Measurements from ENCODE around the gene ENTPD8. TPM values are rescaled to one million over a fixed set of nuclear protein-coding genes. Genes with fewer than 3 reads are reported as not detected.

The ENTPD8 gene
- total RNA-seq, 4 donors from 2014 or later = 0.21 TPM; not detected in 3

GRCh38 chr9:137455359-137455991 is 14.3 kb upstream of the ENTPD8 start:
- Histone ChIP-seq H3K4me3 (no peak overlapping the region), H3K27me3 (no peaks in the 10 kb centered on the region), H3K27ac (no peak overlapping the region), H3K36me3 (no peaks in the 10 kb centered on the region), H3K9me3 (no peaks in the 10 kb centered on the region), H3K4me1 (peaks cover 0 to 26% of the 10 kb centered on the region in 2 donors)
- no peak for TF ChIP-seq CTCF (IDR thresholded peaks at IDR 0.05)
- TF ChIP-seq POLR2A (IDR thresholded peaks at IDR 0.05) = no peak
- DNase-seq = peak; percentile 15 to 24
- intact Hi-C loops (cut with DNase I; ENCODE audit: low total_unique reads) = no loop called here

- peak overlapping the region; percentile 23 to 45 for H3K4me3 ChIP-seq
- H3K27ac ChIP-seq = peak overlapping the region; percentile 28 to 48
- H3K4me1 ChIP-seq = peaks cover 0 to 24% of the 10 kb centered on the region in 2 donors
- H3K36me3 ChIP-seq = no peaks in the 10 kb centered on the region
- H3K9me3 ChIP-seq = no peaks in the 10 kb centered on the region
- peak; percentile 28 to 42 for DNase-seq
- intact Hi-C loops (cut with DNase I; ENCODE audit: low total_unique reads) = no loop called here
- H3K27me3 ChIP-seq = no peaks in the 10 kb centered on the region
- TF ChIP-seq POLR2A (IDR thresholded peaks at IDR 0.05) (no peak), CTCF (IDR thresholded peaks at IDR 0.05) (no peak)
These were observed 13.6 kb upstream of the ENTPD8 start for GRCh38 chr9:137454597-137455358.

- no peak for TF ChIP-seq POLR2A (IDR thresholded peaks at IDR 0.05)
- no peak for TF ChIP-seq CTCF (IDR thresholded peaks at IDR 0.05)
- Histone ChIP-seq H3K9me3 (no peaks in the 10 kb centered on the region), H3K27ac (peak overlapping the region; percentile 28 to 48), H3K4me3 (peak overlapping the region; percentile 23 to 45), H3K36me3 (no peaks in the 10 kb centered on the region), H3K27me3 (no peaks in the 10 kb centered on the region), H3K4me1 (peaks cover 0 to 20% of the 10 kb centered on the region in 2 donors)
- peak; percentile 57 to 77 for DNase-seq
- intact Hi-C loops (cut with DNase I; ENCODE audit: low total_unique reads) = no loop called here
These were observed 13.0 kb upstream of the ENTPD8 start for GRCh38 chr9:137454145-137454596.

- Histone ChIP-seq H3K4me3 (peak overlapping the region; percentile 18 to 19), H3K36me3 (no peaks in the 10 kb centered on the region)
These were observed 12.5 kb upstream of the ENTPD8 start for GRCh38 chr9:137453643-137454081.

More at GRCh38 chr9:137453643-137454081, 12.5 kb upstream of the ENTPD8 start:
- peaks cover 0 to 18% of the 10 kb centered on the region in 2 donors for H3K4me1 ChIP-seq
- DNase-seq = peak; percentile 58 to 83
- no peak overlapping the region for H3K27ac ChIP-seq
- TF ChIP-seq CTCF (IDR thresholded peaks at IDR 0.05) (no peak), POLR2A (IDR thresholded peaks at IDR 0.05) (no peak)
- H3K27me3 ChIP-seq = no peaks in the 10 kb centered on the region
- intact Hi-C loops (cut with DNase I; ENCODE audit: low total_unique reads) = no loop called here
- no peaks in the 10 kb centered on the region for H3K9me3 ChIP-seq

All from uterus (tissue), 4 donors.